GM21515 (cell line): Measurements from ENCODE around the gene ARHGAP18.

Experiments used
- ATAC-seq: cut with Tn5 transposase; IDR thresholded peaks from one replicate; pipeline ENCODE4 v1.9.1; 2021; ENCODE audit not compliant: unreplicated experiment

ARHGAP18 gene

GRCh38 chr6:129645106-129645829 is 64.7 kb downstream of the ARHGAP18 start:
- ATAC-seq, result no peak

- ATAC-seq, result no peak
These were observed 65.4 kb downstream of the ARHGAP18 start for GRCh38 chr6:129644567-129645015.

- no peak for ATAC-seq
These were observed 66.0 kb downstream of the ARHGAP18 start for GRCh38 chr6:129643968-129644367.

GRCh38 chr6:129643176-129643575 is 66.8 kb downstream of the ARHGAP18 start:
- ATAC-seq, result no peak

GRCh38 chr6:129642322-129642721 is 67.7 kb downstream of the ARHGAP18 start:
- no peak for ATAC-seq

GRCh38 chr6:129641344-129641743 is 68.6 kb downstream of the ARHGAP18 start:
- ATAC-seq, result no peak

GRCh38 chr6:129638686-129639085 is 71.3 kb downstream of the ARHGAP18 start:
- ATAC-seq, result no peak

- ATAC-seq, result no peak
These were observed 71.8 kb downstream of the ARHGAP18 start for GRCh38 chr6:129638055-129638684.

- no peak for ATAC-seq
These were observed 72.5 kb downstream of the ARHGAP18 start for GRCh38 chr6:129637340-129638054.

- ATAC-seq, result no peak
These were observed 74.4 kb downstream of the ARHGAP18 start for GRCh38 chr6:129635396-129636130.

GRCh38 chr6:129634411-129635230 is 75.4 kb downstream of the ARHGAP18 start:
- ATAC-seq, result no peak

- ATAC-seq, result no peak
These were observed 76.4 kb downstream of the ARHGAP18 start for GRCh38 chr6:129633529-129633928.

- no peak for ATAC-seq
These were observed 77.8 kb downstream of the ARHGAP18 start for GRCh38 chr6:129632172-129632613.

GRCh38 chr6:129631070-129631469 is 78.9 kb downstream of the ARHGAP18 start:
- no peak for ATAC-seq

- ATAC-seq, result no peak
These were observed 79.4 kb downstream of the ARHGAP18 start for GRCh38 chr6:129630596-129630995.

GRCh38 chr6:129628101-129628815 is 81.7 kb downstream of the ARHGAP18 start:
- ATAC-seq, result no peak

- no peak for ATAC-seq
These were observed 85.5 kb downstream of the ARHGAP18 start for GRCh38 chr6:129624488-129624887.

- ATAC-seq, result peak; percentile 50
These were observed 86.8 kb downstream of the ARHGAP18 start for GRCh38 chr6:129623008-129623732.

GRCh38 chr6:129621252-129621651 is 88.7 kb downstream of the ARHGAP18 start:
- ATAC-seq, result no peak
